Stomach (tissue), 4 donors: ENCODE measurements around the gene SSH3.

ENCODE experiments used
- EP300 ChIP-seq: sonication (generic); formaldehyde crosslinking; IDR thresholded peaks from one replicate; pipeline ENCODE4 v1.6.1; 2017; ENCODE audit warnings: antibody characterized with exemption
- TF ChIP-seq, protein P1 (sequence below), 7 experiments: fragments of 450-650 bp in 4 of 7; fragments of 200-600 bp in 3 of 7; sonication (generic) in 3 of 7; IDR thresholded peaks; one replicate each; pipeline ENCODE4 v1.5.1; 2016 to 2019; ENCODE audit warnings: antibody characterized with exemption in 7 of 7, control low read depth in 2 of 7, mild to moderate bottlenecking in 1 of 7

DNA sequence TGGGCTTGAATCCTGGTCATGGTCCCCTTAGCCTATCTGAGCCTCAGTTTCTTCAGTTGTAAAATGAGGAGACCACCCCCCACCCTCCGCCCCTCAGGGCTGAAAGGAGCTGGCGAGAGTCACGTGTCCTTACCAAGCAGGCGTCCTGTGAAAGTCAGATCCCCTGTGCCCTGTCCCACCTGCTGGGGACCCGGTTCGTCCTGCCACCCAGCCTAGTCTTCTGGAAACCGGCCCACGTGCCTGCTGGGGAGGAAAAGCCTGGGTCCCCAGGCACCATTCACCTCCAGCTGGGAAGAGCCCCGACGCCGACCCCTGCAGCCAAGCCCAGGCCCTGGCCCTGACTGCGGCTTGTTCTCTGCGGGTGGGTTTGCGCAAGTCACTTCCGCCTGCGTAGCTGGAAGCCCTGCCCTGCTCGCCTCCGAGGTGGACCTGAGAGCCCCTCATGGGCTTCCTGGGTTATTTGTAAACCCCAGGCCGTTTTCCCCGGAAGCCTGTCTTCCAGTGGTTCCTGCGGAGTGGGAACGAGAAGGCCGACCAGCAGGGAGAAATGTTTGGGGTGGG lies 679 bp upstream of the SSH3 start:
- TF ChIP-seq, protein P1, sequence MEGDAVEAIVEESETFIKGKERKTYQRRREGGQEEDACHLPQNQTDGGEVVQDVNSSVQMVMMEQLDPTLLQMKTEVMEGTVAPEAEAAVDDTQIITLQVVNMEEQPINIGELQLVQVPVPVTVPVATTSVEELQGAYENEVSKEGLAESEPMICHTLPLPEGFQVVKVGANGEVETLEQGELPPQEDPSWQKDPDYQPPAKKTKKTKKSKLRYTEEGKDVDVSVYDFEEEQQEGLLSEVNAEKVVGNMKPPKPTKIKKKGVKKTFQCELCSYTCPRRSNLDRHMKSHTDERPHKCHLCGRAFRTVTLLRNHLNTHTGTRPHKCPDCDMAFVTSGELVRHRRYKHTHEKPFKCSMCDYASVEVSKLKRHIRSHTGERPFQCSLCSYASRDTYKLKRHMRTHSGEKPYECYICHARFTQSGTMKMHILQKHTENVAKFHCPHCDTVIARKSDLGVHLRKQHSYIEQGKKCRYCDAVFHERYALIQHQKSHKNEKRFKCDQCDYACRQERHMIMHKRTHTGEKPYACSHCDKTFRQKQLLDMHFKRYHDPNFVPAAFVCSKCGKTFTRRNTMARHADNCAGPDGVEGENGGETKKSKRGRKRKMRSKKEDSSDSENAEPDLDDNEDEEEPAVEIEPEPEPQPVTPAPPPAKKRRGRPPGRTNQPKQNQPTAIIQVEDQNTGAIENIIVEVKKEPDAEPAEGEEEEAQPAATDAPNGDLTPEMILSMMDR (IDR thresholded peaks at IDR 0.05) = no peak
- TF ChIP-seq EP300 = no peak
